GM19372 (cell line): ENCODE measurements around the gene DPP6.

Experiments used
- ATAC-seq: cut with Tn5 transposase; IDR thresholded peaks from one replicate; pipeline ENCODE4 v1.9.1; 2021; ENCODE audit warnings: mild to moderate bottlenecking, low read depth, moderate library complexity; ENCODE audit not compliant: unreplicated experiment

Gene DPP6

DNA sequence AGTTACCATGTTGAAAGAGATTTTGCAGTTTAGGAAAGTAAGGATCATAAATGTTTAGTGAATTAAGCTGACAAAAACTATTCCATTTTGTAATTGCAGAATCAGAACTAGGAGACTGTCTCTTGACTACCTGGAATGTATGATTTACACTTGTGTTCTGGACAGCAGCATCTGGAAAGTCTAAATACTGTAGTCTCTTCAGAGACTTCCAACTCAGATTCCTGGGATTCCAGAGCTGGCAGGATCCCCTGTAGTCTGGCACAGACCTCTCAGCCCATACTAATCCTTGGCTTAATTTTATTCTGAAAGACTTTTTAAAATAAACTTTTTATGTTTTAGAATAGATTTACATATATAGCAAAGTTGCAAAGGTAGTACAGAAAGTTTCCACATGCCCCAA, 452.7 kb downstream of the DPP6 start:
- ATAC-seq: no peak

DNA sequence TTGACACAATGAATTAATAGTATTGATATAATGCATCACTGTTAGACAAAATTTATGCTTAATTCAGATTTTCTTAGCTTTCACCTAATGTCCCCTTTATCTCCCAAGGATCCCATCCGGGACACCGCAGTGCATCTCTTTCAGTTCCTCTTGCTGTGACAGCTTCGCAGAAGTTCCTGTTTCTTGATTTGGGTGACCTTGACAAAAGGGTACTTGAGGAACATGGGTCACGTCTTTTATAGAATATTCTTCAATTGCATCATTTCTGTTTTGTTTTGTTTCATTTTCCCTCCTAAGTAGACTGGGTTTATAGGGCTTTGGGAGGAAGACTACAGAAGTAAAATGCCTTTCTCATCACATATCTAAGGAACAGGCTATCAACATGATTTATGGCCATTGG, 453.2 kb downstream of the DPP6 start:
- no peak for ATAC-seq

- ATAC-seq: no peak
Observed at GRCh38 chr7:154509192-154509591, 457.0 kb downstream of the DPP6 start.

- ATAC-seq: no peak
Observed at GRCh38 chr7:154512121-154512833, 460.1 kb downstream of the DPP6 start.

DNA sequence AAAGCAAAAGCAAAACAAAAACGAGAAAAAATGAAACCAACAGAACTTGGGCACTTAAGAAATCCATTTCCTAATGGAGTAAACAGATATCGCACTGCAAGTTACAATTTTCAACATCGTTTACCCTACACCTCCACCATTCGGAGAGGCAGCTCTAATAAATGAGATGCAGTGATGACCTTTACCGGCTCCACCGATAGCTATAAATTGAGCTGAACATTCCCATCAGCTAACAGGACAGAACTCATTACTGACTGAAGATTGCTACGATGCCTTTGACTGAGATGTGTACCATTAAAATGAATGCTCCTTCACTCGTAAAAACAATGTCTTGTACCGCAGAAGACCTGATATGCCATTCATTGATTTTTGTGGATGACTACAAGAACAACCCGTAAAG, 465.6 kb downstream of the DPP6 start:
- ATAC-seq: no peak

DNA sequence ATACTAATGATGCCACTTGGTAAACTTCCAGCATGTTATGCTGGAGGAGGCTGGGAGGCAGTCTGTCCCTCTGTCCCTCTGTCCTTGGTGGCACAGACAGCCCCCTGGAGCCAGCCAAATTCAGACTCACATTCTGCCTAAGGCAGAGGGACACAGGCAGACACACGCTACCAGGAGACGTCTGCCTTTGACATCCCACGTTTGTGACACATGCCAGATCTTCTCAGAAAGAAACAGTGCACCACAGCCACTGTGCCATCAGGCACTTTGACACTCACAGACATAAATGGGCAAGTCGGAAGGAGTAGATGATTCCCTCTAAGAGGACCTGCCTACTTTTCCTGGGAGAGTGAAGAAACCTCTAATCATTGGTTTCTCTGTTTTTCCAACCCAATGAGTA, 467.0 kb downstream of the DPP6 start:
- no peak for ATAC-seq

DNA sequence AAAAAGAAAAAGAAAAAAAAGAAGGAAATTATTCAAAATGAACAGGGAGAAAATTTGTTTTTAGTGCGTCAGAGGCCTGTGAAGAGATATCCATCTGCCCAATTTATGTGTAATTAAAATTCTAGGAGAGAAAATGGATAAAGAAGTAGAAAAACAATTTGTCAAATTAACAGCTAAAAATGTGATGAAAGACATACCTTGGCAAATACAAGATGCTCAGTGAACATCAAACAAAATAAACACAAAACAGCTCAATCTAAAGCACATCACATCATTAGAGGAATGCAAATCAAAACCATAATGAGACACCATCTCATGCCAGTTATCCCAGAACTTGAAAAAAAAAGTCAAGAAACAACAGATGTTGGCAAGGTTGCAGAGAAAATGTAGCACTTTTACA, 477.9 kb downstream of the DPP6 start:
- no peak for ATAC-seq

GRCh38 chr7:154532771-154533170, 480.6 kb downstream of the DPP6 start:
- ATAC-seq: no peak

GRCh38 chr7:154540596-154540995, 488.4 kb downstream of the DPP6 start:
- no peak for ATAC-seq

DNA sequence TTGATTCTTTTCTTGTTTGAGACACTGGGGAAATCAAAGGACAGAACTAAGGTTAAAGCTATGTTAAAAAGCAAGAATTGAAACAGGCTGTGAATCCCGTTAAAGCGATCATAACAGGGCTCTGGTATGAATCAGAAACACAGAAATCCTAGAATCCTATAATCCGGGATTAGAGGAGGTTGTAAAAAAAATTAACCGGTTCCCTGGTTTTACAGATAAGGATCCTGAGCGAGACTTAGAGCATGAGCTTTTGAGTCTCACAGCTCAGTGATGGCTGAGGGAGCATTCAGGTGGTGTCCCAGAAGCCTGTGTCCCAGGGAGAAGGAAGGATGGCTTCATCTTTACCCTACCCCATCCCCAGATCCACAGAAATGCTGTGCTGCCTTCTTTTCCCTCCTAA, 489.4 kb downstream of the DPP6 start:
- no peak for ATAC-seq

DNA sequence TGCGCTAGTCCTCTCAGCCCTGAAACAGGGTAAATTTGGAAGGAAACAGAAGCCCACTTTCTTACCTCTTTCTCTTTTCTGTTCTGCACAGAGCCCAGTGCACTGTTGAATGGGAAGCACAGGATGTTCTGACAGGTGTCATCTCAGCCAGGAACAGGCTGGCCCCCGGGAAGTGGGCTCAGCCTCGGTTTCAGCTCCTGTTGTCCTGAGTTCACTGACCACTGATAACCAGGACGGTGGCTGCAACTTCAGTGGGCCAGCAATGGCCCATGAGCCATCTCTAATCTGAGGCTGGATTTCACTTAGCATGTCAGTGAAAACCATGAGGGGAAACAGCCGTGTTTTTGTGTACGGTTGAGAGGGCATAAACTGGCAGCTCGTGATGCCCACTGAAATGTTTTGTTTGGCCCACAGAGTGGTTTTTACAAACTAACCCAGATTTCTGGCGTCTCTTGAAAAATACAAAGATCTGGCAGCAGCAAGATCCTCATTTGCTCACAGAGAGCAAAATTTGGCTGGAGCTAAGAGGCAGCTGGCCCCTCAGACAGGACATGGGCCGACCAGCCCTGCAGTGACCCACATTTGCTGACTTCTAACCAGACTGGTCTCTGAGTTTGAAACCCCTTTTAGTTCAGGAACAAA, 494.9 kb downstream of the DPP6 start:
- ATAC-seq: no peak

- no peak for ATAC-seq
Observed at GRCh38 chr7:154553711-154554265, 501.6 kb downstream of the DPP6 start.

- ATAC-seq: no peak
Observed at GRCh38 chr7:154559454-154559853, 507.3 kb downstream of the DPP6 start.

GRCh38 chr7:154564676-154565075, 512.5 kb downstream of the DPP6 start:
- no peak for ATAC-seq

- ATAC-seq: no peak
Observed at GRCh38 chr7:154566877-154567276, 514.7 kb downstream of the DPP6 start.

DNA sequence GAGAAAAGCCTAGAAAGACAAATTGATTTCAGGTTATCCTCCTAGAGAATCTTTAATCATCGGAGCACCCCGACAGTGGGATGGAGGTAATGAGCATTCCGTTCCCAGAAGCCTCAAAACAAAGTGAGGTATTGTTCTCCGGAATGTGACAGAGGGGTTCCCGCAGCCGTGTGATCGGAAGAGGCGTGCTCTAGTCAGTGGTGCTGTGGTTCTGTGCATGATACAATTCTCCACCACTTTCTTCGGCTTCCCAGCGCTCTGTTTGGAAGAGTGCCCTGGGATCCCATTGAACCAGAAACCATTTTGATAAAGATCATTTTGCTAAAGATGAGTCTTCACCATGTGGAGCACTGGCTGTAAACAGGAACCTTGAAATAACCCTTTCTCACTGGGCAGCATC, 516.1 kb downstream of the DPP6 start:
- no peak for ATAC-seq

DNA sequence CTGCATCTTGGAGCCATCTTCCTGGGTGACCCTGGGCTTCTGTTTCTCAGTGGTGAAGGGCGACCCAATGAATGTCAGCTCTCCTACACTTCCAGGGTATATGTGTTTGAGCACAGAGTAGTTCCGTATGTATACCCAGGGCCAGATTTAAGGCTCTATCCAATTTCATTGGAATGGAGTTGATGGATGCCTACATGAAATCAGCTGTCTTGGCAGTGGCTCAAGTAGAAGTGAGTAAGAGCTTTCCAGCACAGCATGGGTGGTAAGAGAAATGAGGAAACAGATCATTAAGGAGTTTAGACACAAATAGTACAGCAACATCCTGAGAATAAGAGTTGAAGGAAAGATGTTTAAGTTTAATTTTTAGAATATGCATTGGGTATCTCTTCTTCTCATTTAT, 517.7 kb downstream of the DPP6 start:
- no peak for ATAC-seq

GRCh38 chr7:154571772-154572171, 519.6 kb downstream of the DPP6 start:
- no peak for ATAC-seq

DNA sequence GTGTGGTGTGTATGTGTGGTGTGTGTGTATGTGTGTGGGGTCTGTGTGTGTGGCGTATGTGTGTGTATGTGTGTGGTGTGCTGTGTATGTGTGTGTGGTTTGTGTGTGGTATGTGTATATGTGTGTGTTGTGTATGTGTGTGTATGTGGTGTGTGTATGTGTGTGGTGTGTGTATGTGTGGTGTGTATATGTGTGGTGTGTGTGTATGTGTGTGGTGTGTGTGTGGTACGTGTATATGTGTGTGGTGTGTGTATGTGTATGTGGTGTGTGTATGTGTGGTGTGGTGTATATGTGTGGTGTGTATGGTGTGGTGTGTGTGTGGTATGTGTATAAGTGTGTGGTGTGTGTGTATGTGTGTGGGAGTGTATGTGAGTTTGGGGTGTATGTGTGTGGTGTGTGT, 522.0 kb downstream of the DPP6 start:
- no peak for ATAC-seq

DNA sequence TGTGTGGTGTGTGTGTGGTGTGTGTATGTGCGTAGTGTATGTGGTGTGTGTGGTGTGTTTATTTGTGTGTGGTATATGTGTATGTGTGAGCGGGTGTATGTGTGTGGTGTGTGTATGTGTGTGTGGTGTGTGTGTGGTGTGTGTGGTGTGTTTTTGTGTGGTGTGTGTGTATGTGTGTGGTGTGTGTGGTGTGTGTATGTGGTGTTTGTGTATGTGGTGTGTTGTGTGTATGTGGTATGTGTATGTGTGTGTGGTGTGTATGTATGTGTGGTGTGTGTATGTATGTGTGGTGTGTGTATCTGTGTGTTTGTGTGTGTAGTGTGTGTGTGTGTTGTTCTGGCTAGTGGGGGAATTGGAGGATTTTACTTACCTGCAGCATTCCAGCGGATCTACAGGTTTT, 523.3 kb downstream of the DPP6 start:
- ATAC-seq: no peak

DNA sequence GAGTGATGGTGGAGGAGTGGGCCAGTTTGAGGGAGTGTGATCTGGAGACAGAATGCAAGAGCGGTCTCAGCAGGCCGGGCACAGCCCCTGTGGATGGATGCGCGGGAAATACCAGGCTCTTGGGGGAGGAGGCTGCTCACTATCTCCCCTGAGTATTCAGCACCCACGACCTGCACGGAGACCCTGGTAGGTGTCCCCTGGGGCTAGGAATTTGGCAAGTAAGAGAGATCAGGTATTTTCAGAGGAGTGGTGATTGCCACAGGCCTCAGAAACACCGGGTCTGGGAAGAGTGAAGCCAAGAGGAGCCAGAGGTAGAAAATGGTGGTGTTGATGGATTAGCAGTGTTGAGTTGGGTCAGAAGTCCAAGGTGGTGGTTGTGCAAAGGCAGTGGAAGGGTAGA, 524.4 kb downstream of the DPP6 start:
- ATAC-seq: no peak
